ENCODE results near the gene MSLN.

DNA sequence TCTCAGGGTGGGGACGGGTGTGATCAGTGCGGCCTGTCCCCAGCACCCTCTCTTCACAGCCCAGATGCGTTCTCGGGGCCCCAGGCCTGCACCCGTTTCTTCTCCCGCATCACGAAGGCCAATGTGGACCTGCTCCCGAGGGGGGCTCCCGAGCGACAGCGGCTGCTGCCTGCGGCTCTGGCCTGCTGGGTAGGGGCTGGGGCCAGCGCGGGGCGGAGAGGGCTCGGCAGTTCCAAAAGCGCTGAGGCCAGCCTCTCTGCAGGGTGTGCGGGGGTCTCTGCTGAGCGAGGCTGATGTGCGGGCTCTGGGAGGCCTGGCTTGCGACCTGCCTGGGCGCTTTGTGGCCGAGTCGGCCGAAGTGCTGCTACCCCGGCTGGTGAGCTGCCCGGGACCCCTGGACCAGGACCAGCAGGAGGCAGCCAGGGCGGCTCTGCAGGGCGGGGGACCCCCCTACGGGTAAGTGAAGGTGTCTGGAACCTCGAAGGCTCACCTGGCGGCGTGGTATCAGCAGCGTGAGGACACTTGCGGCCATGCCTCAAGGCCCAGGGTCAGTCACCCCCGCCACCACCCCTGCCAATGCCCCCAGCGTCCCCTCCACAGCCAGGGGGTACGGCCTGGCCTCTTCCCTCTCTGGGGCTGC is 4.4 kb downstream of the MSLN start:
- TF ChIP-seq POLR2A (conservative IDR thresholded peaks at IDR 0.05) (no peak), ZBTB1 (CRISPR knock-in tag; IDR thresholded peaks at IDR 0.05; ENCODE audit: borderline replicate concordance, low read depth) (no peak), PML (IDR thresholded peaks at IDR 0.05; ENCODE audit: low read length) (no peak), POLR2AphosphoS5 (IDR thresholded peaks at IDR 0.05; ENCODE audit: control insufficient read depth, insufficient read depth, low read depth, low read length) (no peak), JUND (IDR thresholded peaks at IDR 0.05; ENCODE audit: borderline replicate concordance, low read depth, low read length) (no peak), JUND (tag; IDR thresholded peaks at IDR 0.05; ENCODE audit: borderline replicate concordance, low read depth, low read length) (no peak), DPF2 (IDR thresholded peaks at IDR 0.05) (no peak), KLF1 (tag; IDR thresholded peaks at IDR 0.05) (no peak), CHD1 (IDR thresholded peaks at IDR 0.05; ENCODE audit: low read length) (no peak), BRD4 (IDR thresholded peaks at IDR 0.05) (no peak), GABPA (tag; conservative IDR thresholded peaks at IDR 0.05; ENCODE audit: low read depth) (no peak)
- TF ChIP-seq, protein P1, sequence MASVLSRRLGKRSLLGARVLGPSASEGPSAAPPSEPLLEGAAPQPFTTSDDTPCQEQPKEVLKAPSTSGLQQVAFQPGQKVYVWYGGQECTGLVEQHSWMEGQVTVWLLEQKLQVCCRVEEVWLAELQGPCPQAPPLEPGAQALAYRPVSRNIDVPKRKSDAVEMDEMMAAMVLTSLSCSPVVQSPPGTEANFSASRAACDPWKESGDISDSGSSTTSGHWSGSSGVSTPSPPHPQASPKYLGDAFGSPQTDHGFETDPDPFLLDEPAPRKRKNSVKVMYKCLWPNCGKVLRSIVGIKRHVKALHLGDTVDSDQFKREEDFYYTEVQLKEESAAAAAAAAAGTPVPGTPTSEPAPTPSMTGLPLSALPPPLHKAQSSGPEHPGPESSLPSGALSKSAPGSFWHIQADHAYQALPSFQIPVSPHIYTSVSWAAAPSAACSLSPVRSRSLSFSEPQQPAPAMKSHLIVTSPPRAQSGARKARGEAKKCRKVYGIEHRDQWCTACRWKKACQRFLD (CRISPR knock-in tag; IDR thresholded peaks at IDR 0.05), result no peak
- TF ChIP-seq, protein P2, sequence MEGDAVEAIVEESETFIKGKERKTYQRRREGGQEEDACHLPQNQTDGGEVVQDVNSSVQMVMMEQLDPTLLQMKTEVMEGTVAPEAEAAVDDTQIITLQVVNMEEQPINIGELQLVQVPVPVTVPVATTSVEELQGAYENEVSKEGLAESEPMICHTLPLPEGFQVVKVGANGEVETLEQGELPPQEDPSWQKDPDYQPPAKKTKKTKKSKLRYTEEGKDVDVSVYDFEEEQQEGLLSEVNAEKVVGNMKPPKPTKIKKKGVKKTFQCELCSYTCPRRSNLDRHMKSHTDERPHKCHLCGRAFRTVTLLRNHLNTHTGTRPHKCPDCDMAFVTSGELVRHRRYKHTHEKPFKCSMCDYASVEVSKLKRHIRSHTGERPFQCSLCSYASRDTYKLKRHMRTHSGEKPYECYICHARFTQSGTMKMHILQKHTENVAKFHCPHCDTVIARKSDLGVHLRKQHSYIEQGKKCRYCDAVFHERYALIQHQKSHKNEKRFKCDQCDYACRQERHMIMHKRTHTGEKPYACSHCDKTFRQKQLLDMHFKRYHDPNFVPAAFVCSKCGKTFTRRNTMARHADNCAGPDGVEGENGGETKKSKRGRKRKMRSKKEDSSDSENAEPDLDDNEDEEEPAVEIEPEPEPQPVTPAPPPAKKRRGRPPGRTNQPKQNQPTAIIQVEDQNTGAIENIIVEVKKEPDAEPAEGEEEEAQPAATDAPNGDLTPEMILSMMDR (IDR thresholded peaks at IDR 0.05 in 2 of 3, conservative IDR thresholded peaks at IDR 0.05 in 1 of 3; ENCODE audit: insufficient read depth in 2 of 3, low read depth in 1 of 3, low read length in 3 of 3), result no peak
- TF ChIP-seq, protein P3, sequence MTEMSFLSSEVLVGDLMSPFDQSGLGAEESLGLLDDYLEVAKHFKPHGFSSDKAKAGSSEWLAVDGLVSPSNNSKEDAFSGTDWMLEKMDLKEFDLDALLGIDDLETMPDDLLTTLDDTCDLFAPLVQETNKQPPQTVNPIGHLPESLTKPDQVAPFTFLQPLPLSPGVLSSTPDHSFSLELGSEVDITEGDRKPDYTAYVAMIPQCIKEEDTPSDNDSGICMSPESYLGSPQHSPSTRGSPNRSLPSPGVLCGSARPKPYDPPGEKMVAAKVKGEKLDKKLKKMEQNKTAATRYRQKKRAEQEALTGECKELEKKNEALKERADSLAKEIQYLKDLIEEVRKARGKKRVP (CRISPR knock-in tag; IDR thresholded peaks at IDR 0.05), result no peak
